ENCODE measurements around the gene AP1S1.

- no peak for TF ChIP-seq CTCF (IDR thresholded peaks at IDR 0.05; ENCODE audit: poor library complexity)
- no peak for TF ChIP-seq EZH2 (IDR thresholded peaks at IDR 0.05; ENCODE audit: borderline replicate concordance)
- TF ChIP-seq EZH2phosphoT487 (IDR thresholded peaks at IDR 0.05; ENCODE audit: low read depth, severe bottlenecking, unreplicated experiment), result no peak
Measured at GRCh38 chr7:101120315-101120714, 34.0 kb upstream of the AP1S1 start.
